SK-N-MC (cell line): ENCODE data around the gene KRTAP10-7.

Experiments
- EZH2 ChIP-seq: fragments of 200-600 bp; sonication (generic); IDR thresholded peaks from one replicate; pipeline ENCODE4 v1.6.1; 2017; ENCODE audit warnings: antibody characterized with exemption
- FOXP2 ChIP-seq: optimal IDR thresholded peaks from 2 replicates; pipeline ENCODE3; 2011; ENCODE audit warnings: mild to moderate bottlenecking, moderate library complexity; ENCODE audit not compliant: insufficient read depth; ENCODE audit errors: extremely low read length, control extremely low read depth
- POLR2AphosphoS5 ChIP-seq: IDR thresholded peaks from 2 replicates; pipeline ENCODE4 v1.6.1; 2012; ENCODE audit warnings: mild to moderate bottlenecking, low read depth, low read length, borderline replicate concordance

GRCh38 chr21:44571844-44572782, 28.3 kb upstream of the KRTAP10-7 start:
- no peak for TF ChIP-seq POLR2AphosphoS5
- no peak for TF ChIP-seq EZH2
- TF ChIP-seq FOXP2, result no peak
